HFF-Myc (cell line): ENCODE results near the gene SEPTIN11.
"Not testable (repeated sequence)": the region's sequence is repeated elsewhere in the genome, so short reads cannot be mapped to it uniquely, and the experiment has no call there.

Source experiments
- DNase-seq: peaks from one replicate; pipeline ENCODE4 v3.0.0-alpha.2; 2011; ENCODE audit warnings: low read depth; ENCODE audit errors: extremely low read depth
- H3K4me3 ChIP-seq: replicated peaks from 2 replicates; pipeline ENCODE4 v1.5.1; 2011; ENCODE audit warnings: low read depth, mild to moderate bottlenecking, control low read depth, low read length
- TF ChIP-seq, protein P1 (sequence below): IDR thresholded peaks from 2 replicates; pipeline ENCODE4 v1.5.1; 2012; ENCODE audit warnings: mild to moderate bottlenecking, low read depth, low read length, control low read depth; ENCODE audit errors: missing control alignments

SEPTIN11 gene

DNA sequence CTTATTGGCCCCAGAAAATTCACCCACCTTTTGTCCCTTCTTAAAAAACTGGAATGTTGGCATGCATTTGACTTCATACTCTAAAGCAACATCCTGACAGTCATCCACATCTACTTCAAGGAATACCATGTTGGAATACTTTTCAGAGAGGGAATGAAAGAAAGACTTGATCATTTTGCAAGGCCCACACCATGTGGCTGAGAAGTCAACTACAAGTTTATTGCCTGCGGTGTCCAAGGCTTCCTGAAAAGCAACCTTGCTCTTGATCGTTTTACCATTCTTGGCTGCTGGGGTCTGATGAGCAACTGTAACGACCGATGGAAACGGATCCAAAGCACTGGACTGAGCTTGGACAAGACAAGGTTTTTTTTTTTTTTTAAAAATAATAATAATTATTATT lies 9.3 kb downstream of the SEPTIN11 start:
- no peak for DNase-seq
- TF ChIP-seq, protein P1, sequence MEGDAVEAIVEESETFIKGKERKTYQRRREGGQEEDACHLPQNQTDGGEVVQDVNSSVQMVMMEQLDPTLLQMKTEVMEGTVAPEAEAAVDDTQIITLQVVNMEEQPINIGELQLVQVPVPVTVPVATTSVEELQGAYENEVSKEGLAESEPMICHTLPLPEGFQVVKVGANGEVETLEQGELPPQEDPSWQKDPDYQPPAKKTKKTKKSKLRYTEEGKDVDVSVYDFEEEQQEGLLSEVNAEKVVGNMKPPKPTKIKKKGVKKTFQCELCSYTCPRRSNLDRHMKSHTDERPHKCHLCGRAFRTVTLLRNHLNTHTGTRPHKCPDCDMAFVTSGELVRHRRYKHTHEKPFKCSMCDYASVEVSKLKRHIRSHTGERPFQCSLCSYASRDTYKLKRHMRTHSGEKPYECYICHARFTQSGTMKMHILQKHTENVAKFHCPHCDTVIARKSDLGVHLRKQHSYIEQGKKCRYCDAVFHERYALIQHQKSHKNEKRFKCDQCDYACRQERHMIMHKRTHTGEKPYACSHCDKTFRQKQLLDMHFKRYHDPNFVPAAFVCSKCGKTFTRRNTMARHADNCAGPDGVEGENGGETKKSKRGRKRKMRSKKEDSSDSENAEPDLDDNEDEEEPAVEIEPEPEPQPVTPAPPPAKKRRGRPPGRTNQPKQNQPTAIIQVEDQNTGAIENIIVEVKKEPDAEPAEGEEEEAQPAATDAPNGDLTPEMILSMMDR, result no peak
- H3K4me3 ChIP-seq, result no peak overlapping the region

DNA sequence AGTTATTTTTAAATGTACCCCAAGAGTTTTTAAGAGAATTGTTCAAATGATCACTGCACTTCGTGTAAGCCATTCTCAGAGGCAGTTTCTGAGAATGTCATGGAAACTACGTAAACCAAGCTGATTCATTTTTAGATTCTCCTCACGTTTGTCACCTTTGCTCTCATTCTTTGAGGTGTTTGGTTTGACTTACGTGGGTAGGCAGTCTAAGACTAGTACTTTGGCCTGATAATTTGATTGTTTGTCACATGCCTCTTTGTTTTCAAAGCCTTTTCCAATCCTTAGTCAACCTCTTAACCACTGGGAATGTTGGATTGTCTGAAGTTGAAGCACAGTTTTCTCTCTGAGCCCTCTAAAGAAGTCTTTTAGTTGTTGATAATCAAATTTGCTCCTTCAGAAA lies 10.5 kb downstream of the SEPTIN11 start:
- TF ChIP-seq, protein P1, result no peak
- DNase-seq, result no peak
- H3K4me3 ChIP-seq, result no peak overlapping the region

DNA sequence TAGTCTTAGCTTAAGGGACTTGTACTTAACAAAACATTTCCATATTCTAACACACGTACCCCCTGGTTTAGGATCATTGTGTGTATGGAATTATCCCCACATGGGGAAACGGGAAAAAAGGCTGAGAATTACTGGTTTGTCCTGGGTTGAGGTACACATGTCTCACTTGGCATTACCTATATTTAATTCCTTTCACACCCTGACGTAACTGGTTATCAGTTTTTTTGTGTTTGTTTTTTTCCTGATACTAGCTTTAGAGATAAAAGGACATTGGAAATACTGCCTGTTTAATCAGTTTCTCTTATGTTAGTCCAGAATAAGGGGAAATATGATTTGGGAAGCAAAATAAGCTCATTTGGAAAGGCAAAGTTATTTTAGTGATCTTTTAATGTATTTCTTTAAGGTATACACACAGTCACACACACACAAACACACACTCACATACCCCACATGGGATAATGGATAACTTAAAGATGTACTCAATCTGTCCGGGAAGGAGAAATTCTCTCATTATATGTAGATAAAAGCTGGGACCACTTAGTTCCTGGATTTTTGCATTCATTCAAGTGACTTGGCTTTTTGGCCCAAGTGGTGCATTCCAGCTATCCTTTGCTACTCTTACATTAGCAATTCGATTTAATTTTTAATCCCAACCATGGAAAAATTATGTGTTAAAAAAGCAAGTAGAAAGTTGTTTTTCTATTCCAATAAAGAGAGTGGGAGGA lies 13.0 kb downstream of the SEPTIN11 start:
- H3K4me3 ChIP-seq, result no peak overlapping the region
- TF ChIP-seq, protein P1, result no peak
- DNase-seq, result no peak

DNA sequence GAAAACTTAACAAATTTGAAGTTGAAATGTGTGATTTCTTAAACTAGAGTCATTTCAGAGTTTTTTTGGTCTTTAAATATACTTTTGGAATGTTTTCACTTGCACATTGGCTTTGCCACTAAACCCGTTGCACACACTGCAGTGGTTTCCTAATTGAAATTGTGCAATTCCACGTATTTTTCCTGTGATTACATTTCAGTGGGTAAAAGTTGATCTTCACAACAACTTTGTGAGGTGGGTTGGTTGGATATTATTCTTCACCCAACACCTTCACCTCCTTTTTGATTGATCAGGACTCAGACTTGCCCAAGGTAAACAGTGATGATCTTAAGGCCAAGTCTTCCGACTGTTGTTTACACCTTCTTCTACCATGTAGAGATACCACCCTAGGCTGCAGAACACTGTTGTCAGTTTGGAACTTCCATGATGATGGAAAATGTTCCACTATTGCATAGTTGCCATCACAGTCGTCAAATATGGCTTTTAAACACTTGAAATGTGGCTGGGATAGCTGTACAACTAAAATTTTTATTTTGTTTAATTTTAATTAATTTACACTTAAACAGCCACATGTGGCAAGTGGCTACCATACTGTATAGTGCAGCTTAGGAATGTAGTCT lies 13.7 kb downstream of the SEPTIN11 start:
- no peak overlapping the region for H3K4me3 ChIP-seq
- TF ChIP-seq, protein P1, result no peak
- no peak for DNase-seq

DNA sequence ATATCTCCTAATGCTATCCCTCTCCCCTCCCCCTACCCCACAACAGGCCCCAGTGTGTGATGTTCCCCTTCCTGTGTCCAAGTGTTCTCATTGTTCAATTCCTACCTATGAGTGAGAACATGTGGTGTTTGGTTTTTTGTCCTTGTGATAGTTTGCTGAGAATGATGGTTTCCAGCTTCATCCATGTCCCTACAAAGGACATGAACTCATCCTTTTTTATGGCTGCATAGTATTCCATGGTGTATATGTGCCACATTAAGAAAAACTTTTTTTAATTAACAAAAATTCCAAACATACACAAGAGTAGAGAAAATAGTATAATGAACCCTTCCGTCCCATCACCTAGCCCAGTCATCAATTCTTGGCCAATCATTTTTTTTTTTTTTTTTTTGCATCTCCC lies 14.4 kb downstream of the SEPTIN11 start:
- not testable (repeated sequence) for DNase-seq, H3K4me3 ChIP-seq

DNA sequence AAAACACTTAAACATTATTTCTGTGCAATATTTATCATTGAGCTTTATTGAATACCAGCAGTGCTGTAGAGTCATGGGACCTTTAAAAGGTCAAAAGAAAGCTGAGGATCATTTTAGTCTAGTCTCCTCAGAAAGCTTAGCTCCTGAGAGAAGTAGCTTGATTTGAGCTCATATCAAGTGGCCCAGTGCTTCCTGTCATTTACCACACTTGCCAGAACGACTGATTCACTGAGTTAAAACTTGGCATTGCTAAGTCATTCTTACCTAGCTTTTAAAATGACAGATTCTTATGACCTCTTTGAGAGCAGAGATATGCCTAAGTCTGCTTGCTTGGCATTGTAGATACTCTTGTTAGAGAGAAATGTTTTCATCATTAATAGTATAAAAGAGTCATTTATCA lies 15.2 kb downstream of the SEPTIN11 start:
- H3K4me3 ChIP-seq, result no peak overlapping the region
- TF ChIP-seq, protein P1, result no peak
- no peak for DNase-seq

DNA sequence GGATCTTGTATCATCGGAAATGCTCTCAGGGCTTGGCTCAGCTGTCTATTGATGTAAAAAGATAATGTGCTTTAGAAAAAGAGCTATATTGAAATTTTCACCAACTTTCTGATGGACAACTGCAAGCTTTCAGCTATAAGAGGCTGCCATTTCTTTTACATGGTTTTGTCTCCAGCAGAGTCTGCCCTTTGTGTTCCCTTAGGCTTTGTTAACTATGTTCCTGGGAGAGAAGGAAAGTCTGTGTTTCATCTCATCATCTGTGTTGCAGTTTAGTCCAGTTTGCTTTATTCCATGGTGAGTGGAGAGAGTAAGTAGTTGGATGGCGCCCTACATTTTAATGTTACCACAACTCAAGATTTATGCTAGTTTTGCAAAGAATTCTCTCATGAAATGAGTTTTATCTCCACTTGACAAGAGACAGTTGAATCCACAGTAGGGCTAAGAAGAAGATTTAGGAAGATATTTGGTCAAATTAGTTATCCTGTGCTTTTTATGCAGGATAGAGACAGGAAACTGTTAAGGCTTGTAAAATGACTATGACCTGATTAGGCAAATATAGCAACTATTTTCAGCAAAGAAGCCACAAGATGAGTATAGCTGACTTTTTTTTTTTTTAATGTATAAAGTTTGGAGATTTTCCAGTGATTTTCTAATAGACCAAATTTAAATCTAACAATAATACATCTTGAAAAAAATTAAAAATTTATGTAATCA lies 16.5 kb downstream of the SEPTIN11 start:
- TF ChIP-seq, protein P1, result no peak
- DNase-seq, result no peak
- H3K4me3 ChIP-seq, result no peak overlapping the region
